ENCODE measurements around the gene LRP8. TPM values are rescaled to one million over a fixed set of nuclear protein-coding genes. Genes with fewer than 3 reads are reported as not detected.

LRP8 gene
- polyA plus RNA-seq (ENCODE audit: insufficient read depth in 1 of 5, insufficient read length in 5 of 5, low replicate concordance in 1 of 5): 10 to 100 TPM in 3 of 5 donors, 1 to 10 TPM in 2; 7.5 to 13.5 (median 10.1) TPM
- long read RNA-seq, donor 1: 0 reads
- long read RNA-seq, donor 2: 0 reads
- long read RNA-seq, donor 3: 0 reads
- long read RNA-seq, donor 4: 0 reads
- long read RNA-seq, donor 5: 0 reads
- long read RNA-seq, donor 6: 0 reads
- long read RNA-seq, donor 7: 0 reads
- long read RNA-seq, donor 8: 0 reads

DNA sequence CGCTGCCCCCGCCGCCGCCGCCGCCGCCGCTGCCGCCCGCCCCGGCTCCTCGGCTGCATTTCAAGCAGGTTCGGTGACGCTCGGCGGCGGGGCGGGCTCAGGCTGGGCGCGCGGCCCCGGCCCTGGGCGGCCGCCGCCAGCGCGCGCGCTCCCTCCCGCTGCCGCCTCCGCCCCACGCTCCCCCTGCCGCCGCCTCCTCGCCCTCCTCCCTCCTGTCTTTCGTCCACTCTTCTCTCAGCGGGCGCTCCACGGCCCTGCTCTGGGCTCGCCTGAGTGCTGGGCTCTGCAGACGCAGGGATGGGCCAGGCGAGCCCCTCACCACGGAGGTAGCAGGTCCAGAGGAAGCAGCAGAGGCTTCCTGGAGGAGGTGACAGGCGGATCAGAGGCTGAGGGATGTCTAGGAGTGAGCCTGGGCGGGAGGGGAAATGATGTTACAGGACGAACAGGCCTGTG is at the start of gene LRP8:
TSS of gene LRP8 (minus strand) at position 62 of the 453 bp plus-strand sequence. CDS start 158 bp downstream, outside the sequence.
- DNase-seq: peak; percentile 48 to 60

GRCh38 chr1:53377438-53377841 is 49.6 kb upstream of the LRP8 start:
- no peak for DNase-seq

DNA sequence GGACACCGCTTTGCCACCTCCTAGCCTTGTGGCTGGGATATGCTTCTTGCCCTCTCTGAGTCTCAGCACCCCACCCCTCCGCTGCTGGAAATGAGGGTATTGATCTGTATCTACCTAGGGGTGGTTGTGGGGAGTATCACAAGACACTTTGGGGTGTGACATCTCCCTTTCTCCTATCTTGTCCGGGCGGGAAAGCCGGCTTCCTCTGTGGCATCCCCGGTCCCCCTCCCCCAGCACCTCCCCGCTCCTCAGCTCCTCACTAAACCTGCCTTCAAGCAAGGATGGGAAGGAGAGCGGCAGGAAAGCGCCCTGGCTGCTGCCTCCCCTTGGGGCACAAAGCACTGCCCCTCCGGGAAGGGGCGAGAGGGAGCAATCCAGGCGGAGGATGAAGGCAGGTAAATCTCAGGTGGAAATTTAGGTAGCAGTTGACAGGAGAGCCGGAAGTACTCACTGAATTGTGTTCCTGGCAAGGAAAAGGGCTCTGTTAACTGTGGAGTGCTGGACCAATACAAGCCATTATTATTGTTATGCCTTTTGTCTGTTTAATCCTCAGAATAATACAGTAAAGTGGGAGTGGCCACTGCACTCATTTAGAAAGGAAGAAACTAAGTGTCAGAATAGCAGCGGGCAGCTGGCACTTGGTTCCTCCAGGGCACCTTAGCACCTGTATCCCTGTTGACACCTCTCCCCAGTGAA is 49.0 kb upstream of the LRP8 start:
- no peak for DNase-seq

DNA sequence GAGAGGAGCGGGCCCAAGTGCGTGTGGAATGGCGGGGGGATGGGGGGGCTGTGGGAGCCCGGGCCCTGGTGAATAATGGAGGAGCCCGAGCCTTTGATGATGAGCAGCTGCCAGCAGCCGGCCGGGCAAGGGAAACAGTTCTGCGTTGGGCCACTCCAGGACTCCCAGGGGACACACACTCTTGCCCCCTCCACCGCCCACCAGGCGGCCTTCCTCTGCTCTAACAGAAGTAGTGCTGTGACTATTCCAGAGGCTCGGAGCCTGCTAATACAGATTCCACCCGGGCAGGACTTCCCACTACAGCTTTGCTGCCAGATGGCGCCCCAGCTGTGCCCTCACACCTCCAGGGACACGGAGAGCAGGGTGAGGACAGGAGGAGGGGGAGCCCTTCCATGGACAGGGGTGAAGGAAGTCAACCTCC is 48.2 kb upstream of the LRP8 start:
- DNase-seq: no peak

DNA sequence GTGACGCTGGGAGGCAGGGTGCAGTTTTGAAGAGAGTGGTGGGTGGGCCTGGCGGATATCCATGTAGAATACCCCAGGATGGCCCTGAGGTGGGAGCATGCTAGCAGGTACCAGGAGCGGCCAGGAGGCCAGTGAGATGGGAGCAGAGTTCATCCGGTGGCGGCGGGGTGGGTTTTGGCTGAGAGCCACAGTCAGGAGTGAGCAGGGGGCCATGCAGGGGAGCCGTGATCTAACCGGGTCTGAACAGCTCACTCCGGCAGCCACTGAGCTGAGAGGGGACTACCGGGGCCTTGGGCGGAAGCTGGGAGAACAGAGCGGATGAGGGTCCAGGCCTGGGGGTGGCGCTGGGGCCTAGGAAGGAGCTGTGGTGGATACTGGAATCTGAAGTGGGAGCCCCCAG is 47.6 kb upstream of the LRP8 start:
- no peak for DNase-seq

GRCh38 chr1:53373246-53373645 is 45.4 kb upstream of the LRP8 start:
- DNase-seq: no peak

- DNase-seq: no peak
Measured at GRCh38 chr1:53372501-53372951, 44.7 kb upstream of the LRP8 start.

GRCh38 chr1:53371851-53372250 is 44.0 kb upstream of the LRP8 start:
- DNase-seq: no peak

- no peak for DNase-seq
Measured at GRCh38 chr1:53371121-53371666, 43.3 kb upstream of the LRP8 start.

DNA sequence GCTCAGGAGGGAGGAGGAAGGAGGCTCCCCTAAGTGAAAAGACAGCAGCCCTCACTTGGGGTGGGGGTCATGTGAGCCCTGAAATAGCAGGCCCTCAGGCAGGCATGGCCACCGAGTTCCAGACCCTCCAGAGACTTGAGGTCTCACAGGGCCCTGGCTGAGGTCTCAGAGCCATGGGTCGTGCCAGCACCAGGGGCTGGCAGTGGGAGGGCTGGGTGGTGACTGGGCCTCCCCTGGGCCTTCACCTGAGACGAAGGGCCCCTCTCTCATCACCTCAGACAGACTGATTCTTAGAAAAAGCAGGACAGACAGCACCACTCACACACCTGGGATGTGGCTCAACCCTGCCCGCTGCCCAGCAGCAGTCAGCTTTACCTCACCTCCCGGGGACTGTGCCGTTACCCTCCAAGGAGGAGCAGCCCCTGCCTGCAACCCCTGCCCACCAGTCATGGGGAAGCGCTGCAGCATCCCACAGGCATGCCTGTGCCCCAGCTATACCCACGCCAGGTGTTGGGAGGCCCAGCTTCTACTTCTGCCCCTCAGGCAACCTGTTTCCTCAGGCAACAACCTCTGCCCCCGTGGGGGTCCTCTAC is 42.6 kb upstream of the LRP8 start:
- no peak for DNase-seq

- no peak for DNase-seq
Measured at GRCh38 chr1:53369761-53370160, 41.9 kb upstream of the LRP8 start.

DNA sequence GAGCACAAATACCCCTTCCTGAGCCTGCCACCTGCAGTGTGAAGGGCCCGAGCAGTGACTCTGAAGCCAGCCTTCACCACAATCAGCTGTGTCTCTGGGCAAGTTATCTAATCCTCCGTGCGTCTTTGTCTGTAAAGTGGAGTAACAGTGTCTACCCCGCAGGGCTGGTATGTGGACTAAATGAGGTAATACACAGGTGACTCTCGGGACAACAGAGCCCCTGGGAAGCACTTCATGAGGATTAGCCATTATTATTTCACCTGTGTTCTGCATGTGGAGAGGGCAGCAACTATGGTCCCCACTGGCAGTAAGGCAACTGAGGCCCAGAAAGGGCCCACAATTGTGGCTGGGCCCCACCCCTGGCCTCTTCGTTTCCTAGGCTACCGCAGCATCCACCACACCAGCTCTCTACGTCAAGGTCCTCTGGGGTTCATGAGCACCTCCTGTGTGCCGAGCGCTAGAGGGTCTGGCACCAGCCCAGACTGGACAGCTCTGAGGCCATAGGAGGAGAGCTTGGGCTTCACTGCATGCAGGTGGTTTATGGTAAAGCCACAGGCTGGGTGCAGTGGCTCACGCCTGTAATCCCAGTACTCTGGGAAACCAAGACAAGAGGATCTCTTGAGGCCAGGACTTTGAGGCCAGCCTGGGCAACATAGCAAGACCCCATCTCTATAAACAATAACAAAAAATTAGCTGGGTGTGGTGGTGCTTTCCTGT is 41.3 kb upstream of the LRP8 start:
- DNase-seq: no peak

DNA sequence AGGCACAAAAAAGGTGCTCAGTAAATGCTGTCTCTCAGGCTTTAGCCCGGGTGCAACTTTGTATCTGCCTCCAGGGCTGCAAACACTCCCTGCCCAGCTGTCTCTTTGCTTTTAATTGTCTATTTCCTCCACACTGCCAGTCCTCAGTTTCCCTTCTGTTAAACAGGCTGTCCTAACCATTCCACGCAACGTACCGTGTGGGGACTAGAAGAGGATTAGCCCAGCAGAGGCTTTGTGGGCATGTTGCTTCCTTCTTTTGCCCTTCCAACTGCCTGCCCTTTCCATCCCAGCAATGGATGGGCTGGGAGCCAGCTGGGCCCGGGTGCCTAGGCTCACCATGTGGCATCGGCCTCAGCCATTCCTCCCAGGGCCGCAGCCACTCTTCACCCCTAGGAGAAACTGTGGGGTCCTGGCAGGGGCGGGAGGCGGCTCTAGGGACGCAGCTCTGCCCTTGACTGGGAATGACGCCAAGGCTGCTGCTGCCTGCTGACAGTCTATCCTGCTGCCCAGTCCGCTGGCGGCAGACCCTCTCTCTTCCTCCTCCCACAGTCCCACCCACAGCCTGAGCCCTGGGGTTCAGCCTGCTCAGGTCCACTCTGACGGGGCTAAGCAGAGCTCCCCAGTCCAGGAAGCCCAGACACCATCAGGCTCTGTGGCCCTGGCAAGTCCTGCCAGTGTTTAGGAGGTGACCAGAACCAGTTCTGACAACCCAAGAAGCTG is 40.6 kb upstream of the LRP8 start:
- DNase-seq: no peak

GRCh38 chr1:53367503-53368313 is 39.8 kb upstream of the LRP8 start:
- DNase-seq: no peak

DNA sequence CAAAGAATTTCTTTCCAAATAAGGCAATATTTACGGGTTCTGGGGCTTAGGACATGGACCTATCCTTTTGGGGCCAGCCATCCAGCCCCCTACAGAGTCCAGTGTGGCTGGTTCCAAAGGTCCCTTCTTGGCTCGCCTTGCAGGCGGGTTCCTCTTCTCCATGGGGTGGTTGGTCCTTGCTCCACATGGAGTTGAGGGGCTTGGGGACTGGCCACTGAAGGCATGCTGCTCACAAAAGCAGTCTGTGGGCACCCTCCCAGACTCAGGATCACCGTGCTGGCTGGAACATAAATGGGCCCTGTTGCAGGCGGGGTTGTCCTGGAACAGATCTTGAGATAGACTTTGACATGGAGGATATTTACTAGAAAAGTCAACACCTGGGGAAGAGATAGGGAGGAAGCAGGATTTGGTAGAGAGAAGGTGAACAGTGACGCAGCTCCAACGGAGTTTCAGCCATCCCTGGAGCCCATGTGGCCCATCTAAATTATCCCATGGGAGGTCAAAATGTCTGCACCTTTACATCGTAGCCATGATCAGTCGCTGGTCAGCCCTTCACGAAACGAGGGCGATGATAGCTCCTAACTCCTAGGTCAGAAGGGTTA is 39.1 kb upstream of the LRP8 start:
- no peak for DNase-seq

DNA sequence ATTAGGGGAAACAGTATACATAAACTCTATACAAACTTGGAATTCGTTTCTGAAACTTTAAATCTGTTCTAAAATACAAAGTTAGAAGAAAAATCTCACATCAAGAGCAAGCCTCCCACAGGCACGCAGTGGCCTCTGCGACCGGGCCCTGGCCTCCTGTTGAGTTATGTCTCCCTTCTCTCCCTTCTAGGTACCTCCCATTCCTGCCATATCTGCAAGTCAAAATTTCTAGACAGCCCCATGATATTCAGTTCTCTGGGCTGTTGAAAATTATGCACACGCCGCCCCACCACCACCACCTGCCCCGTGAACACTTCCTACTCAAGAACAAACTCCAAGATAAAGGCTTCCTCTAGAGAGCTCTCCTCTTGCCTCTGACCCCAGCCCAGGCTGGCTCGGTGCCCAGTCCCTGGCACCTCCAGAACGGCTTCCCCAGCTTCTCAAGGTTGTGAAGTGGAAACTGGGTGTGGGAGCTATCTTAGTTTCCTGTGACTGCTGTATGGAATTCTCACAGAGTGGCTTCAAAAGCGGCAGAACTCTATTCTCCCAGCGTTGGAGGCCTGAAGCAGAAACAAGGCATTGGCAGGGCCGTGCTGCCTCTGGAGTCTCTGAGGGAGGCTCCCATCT is 37.7 kb upstream of the LRP8 start:
- peak; percentile 47 to 66 for DNase-seq

DNA sequence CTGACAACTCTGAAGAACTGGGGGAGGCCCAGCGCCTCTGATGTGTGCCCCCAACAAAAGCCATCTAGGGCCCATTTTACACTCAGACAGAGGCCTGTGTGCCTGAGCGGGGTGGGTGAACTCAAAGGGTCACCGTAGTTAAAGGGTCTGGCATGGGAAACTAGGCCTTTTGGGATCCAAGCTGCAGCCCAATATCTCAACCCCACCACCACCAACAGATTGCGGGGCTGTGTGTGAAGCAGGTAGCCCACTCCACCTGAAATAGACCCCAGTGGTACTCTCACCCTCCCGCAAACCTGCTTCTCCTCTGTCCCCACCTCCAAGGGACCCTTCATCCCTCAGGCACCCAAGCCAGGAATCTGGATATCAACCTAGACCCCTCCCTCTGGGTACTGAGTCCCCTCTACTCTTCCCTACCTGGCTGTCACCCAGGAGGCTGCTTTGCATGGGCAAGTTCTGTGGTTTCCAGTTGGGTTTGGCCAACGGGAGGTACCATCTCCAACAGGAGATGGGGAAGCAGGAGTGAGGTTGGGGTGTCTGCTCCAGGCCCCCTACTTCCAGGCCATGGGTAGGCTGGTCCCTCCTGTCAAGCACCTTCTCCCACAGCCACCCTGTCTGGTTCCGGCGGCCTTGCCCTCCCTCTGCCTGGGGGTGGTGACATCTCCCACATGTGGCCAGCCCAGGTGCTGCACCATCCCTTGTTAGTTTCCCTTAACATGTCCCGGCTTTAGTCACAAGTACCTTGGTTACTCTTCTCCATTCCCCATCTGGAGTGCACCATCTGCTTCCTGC is 35.2 kb upstream of the LRP8 start:
- no peak for DNase-seq

GRCh38 chr1:53362270-53362669 is 34.4 kb upstream of the LRP8 start:
- DNase-seq: no peak

DNA sequence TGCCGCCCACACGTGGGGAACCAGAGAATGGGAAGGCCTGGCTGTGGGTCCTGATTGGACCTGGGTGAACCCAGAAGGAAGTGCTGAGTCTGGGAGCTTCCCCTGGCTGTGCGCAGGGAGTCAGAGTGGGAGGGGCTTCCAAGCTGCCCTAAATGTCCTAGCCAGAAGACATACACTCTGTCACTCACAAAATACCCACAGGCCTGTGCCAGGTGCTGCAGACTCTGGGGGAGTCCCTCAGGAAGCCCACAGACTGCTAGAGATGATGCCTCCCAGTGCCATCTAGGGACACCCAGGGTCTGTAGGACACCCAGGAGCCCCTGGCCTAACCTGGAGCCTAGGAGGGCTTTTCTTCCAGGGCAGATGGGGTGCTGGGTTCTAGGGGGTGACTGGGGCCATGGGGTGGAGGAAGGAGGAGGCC is 33.7 kb upstream of the LRP8 start:
- DNase-seq: no peak

Data from right lung (tissue), 10 donors.